GM23338 (cell line): ENCODE results near the gene PXDN.

ENCODE experiments used
- CTCF ChIP-seq, 2 experiments: fragments of 200-600 bp in 1 of 2; sonication (generic) in 1 of 2; conservative IDR thresholded peaks; 2 replicates each; pipeline versions ENCODE4 v1.5.1 to v1.6.1; 2016 to 2017; ENCODE audit warnings: antibody characterized with exemption in 2 of 2, low read depth in 2 of 2, mild to moderate bottlenecking in 2 of 2, moderate library complexity in 1 of 2
- EZH2 ChIP-seq: fragments of 200-600 bp; sonication (generic); IDR thresholded peaks from one replicate; pipeline ENCODE4 v1.8.0; 2017; ENCODE audit warnings: antibody characterized with exemption, mild to moderate bottlenecking, low read depth; ENCODE audit not compliant: unreplicated experiment
- JUNB ChIP-seq: IDR thresholded peaks from one replicate; pipeline ENCODE4 v1.6.1; 2016; ENCODE audit warnings: antibody characterized with exemption; ENCODE audit not compliant: unreplicated experiment
- POLR2AphosphoS5 ChIP-seq: IDR thresholded peaks from 2 replicates; pipeline ENCODE4 v1.6.1; 2016; ENCODE audit warnings: antibody characterized with exemption, low read depth

DNA sequence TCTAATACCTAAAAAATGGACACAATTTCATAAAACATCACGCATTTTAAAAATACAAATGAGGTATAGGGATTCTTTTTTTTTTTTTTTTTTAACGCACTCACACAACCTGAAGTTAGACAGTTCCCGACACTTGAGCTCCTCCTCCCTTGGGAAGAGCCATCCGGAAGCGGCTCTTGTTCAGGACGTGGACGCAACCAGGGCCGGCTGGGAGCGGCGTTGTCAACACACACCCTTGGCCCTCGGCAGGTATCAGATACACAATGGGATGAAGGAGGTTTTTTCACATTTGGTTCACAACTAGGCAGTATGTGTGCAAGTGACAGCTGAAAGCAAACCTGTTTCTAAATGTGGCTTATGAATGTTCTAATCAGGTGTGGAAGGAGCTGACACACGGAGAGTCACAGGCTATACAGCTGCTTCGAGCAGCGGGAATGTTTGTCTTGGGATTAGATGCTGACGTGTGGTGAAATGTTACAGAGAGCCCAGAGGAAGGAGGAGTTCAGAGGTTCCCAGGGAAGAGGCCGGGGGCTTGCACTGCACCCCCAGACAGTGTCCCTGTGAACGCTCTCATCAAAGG, 111.1 kb downstream of the PXDN start:
- TF ChIP-seq CTCF (conservative IDR thresholded peaks at IDR 0.05; ENCODE audit: low read depth in 2 of 2) (no peak), EZH2 (no peak), POLR2AphosphoS5 (no peak), JUNB (no peak)
